H1 (cell line): ENCODE measurements around the gene WDR26. TPM values are rescaled to one million over a fixed set of nuclear protein-coding genes. Genes with fewer than 3 reads are reported as not detected.

Experiments used
- KDM1A ChIP-seq: fragments of 200-600, 300-600 bp; sonication (generic); IDR thresholded peaks from 2 replicates; pipeline ENCODE4 v1.7.1; 2016; ENCODE audit warnings: mild to moderate bottlenecking, low read length, borderline replicate concordance
- microRNA-seq, 2 experiments: library from miRNA; unstranded; fragments of <30 nt; microRNA quantifications; one replicate each; pipeline versions ENCODE4 to v1.2.0, GENCODE V29; 2016 to 2020; ENCODE audit warnings: borderline microRNAs expressed in 2 of 2, borderline number of aligned reads in 2 of 2, borderline replicate concordance in 1 of 2
- polyA plus RNA-seq, 7 experiments: library from polyadenylated mRNA; depleted of rRNA in 3 of 7; stranded (reverse) in 5 of 7; unstranded in 2 of 7; fragments of >200 nt in 5 of 7; fragments of 200-250 nt in 2 of 7; gene quantifications; 1 replicate in 5 of 7; 2 replicates in 1 of 7; 4 replicates in 1 of 7; pipeline versions ENCODE4 v1.2.1 to v1.2.3, GENCODE V29; 2011 to 2013; ENCODE audit warnings: missing spikeins in 2 of 7, mixed read lengths in 2 of 7
- small RNA-seq: library from polyadenylated mRNA; stranded (forward); fragments of <200 nt; extraction: miRNeasy Mini kit (QIAGEN cat#:217004); gene quantifications from one replicate; pipeline ENCODE3, GENCODE V24; 2013; ENCODE audit not compliant: insufficient read depth
- total RNA-seq: library from RNA; stranded (reverse); fragmentation: NEBNext Ultra II Directional; extraction: Animal tissue kit (Norgen Biotek cat#: 25700); gene quantifications from 2 replicates; pipeline ENCODE4 v1.2.1, GENCODE V29; 2021

Gene WDR26
- total and polyA plus RNA-seq, 2 of the 8 experiments (the other 6 are each of a cell fraction or from before 2014, with no cell fraction given), result 18.0 to 72.5 TPM

- TF ChIP-seq KDM1A, result no peak
- TF ChIP-seq, all 59 proteins: peak for 0
Observed at GRCh38 chr1:224338150-224338838, 96.3 kb downstream of the WDR26 start (continued).

Small RNAs within 50 kb of the gene (microRNA-seq; reads per million reads assigned to microRNA genes)
- gene MIR4742, result 0.23 to 1.0 reads per million in 2 experiments

Small RNAs within 50 kb of the gene (small RNA-seq; reads per million reads assigned to genes)
- gene MIR4742, result 4.5 reads per million, percentile 57 among the genes with 10 or more reads in this experiment

Other genes with a start within 250 kb of the WDR26 start
- 42.4 and 45.8 TPM in 2 replicates for gene NVL, start 104.6 kb downstream of the WDR26 start, total RNA-seq
- 15.1 and 22.7 TPM in 2 replicates for gene NVL, start 104.6 kb downstream of the WDR26 start, polyA plus RNA-seq (2011; rRNA removed)
- 76.2 and 84.7 TPM in 2 replicates for gene CNIH4, start 77.9 kb downstream of the WDR26 start, total RNA-seq
- gene CNIH4, start 77.9 kb downstream of the WDR26 start, polyA plus RNA-seq (2011; rRNA removed), result 78.4 and 151 TPM in 2 replicates
- 4.4 and 5.6 TPM in 2 replicates for gene CNIH3, start 181.5 kb upstream of the WDR26 start, total RNA-seq
- gene CNIH3, start 181.5 kb upstream of the WDR26 start, polyA plus RNA-seq (2011; rRNA removed), result 2.8 and 3.7 TPM in 2 replicates